Activated CD8-positive, alpha-beta memory T cell treated with anti-CD3 and anti-CD28 coated beads for 1 hour (primary cell): Measurements from ENCODE around the gene ANK3.

ENCODE experiments used
- DNase-seq, 2 donors: peaks; one replicate each; pipeline ENCODE4 v3.0.0-alpha.2; 2020; ENCODE audit warnings: low read depth in 1 of 2; ENCODE audit errors: extremely low read depth in 1 of 2

ANK3 gene

GRCh38 chr10:60414111-60414510 lies 24.4 kb upstream of the ANK3 start:
- no peak for DNase-seq

- DNase-seq: no peak
Measured at GRCh38 chr10:60413306-60414012, 23.8 kb upstream of the ANK3 start.

- DNase-seq: no peak
Measured at GRCh38 chr10:60410970-60411369, 21.3 kb upstream of the ANK3 start.

GRCh38 chr10:60409202-60409601 lies 19.5 kb upstream of the ANK3 start:
- no peak for DNase-seq

- no peak for DNase-seq
Measured at GRCh38 chr10:60406182-60406581, 16.5 kb upstream of the ANK3 start.

GRCh38 chr10:60405172-60405571 lies 15.5 kb upstream of the ANK3 start:
- no peak for DNase-seq

GRCh38 chr10:60403168-60403873 lies 13.6 kb upstream of the ANK3 start:
- no peak for DNase-seq

GRCh38 chr10:60400366-60400765 lies 10.7 kb upstream of the ANK3 start:
- DNase-seq: no peak

- DNase-seq: no peak
Measured at GRCh38 chr10:60399328-60399727, 9.7 kb upstream of the ANK3 start.

- DNase-seq: no peak
Measured at GRCh38 chr10:60397792-60398191, 8.1 kb upstream of the ANK3 start.

GRCh38 chr10:60396766-60397165 lies 7.1 kb upstream of the ANK3 start:
- DNase-seq: no peak

- no peak for DNase-seq
Measured at GRCh38 chr10:60395711-60396110, 6.0 kb upstream of the ANK3 start.

- DNase-seq: no peak
Measured at GRCh38 chr10:60394446-60394845, 4.8 kb upstream of the ANK3 start.

GRCh38 chr10:60390224-60390626 lies 550 bp upstream of the ANK3 start:
- DNase-seq: no peak

GRCh38 chr10:60388709-60389301 lies 870 bp downstream of the ANK3 start:
- DNase-seq: no peak

GRCh38 chr10:60388116-60388625 lies 1.5 kb downstream of the ANK3 start:
- DNase-seq: no peak

GRCh38 chr10:60387531-60387930 lies 2.1 kb downstream of the ANK3 start:
- no peak for DNase-seq

GRCh38 chr10:60385399-60385738 lies 4.3 kb downstream of the ANK3 start:
- no peak for DNase-seq

GRCh38 chr10:60384708-60385398 lies 4.8 kb downstream of the ANK3 start:
- no peak for DNase-seq

- no peak for DNase-seq
Measured at GRCh38 chr10:60384011-60384410, 5.7 kb downstream of the ANK3 start.

- no peak for DNase-seq
Measured at GRCh38 chr10:60382946-60383681, 6.6 kb downstream of the ANK3 start.
